Gastroesophageal sphincter (tissue), 4 donors: Measurements from ENCODE around the gene PRODH. TPM values are rescaled to one million over a fixed set of nuclear protein-coding genes. Genes with fewer than 3 reads are reported as not detected.
"Not testable (repeated sequence)": the region's sequence is repeated elsewhere in the genome, so short reads cannot be mapped to it uniquely, and the experiment has no call there.

Source experiments
- ATAC-seq: fragments of 150-250 bp; one replicate; pipeline ENCODE4 v1.9.1; 2016; ENCODE audit warnings: mild to moderate bottlenecking, moderate library complexity
- H3K27ac ChIP-seq, 4 donors: fragments of 200-600 bp; sonication (generic) in 3 of 4; 1 replicate in 3 of 4; 2 replicates in 1 of 4; pipeline ENCODE4 v1.5.1; 2016 to 2019
- H3K27me3 ChIP-seq: fragments of 200-600 bp; sonication (generic); one replicate; pipeline ENCODE4 v1.5.1; 2019
- H3K36me3 ChIP-seq, 2 donors: fragments of 200-600 bp; sonication (generic); one replicate each; pipeline ENCODE4 v1.5.1; 2019; ENCODE audit warnings: control low read depth in 1 of 2
- H3K4me1 ChIP-seq, 3 donors: fragments of 200-600 bp; sonication (generic); 1 replicate in 2 of 3; 2 replicates in 1 of 3; pipeline ENCODE4 v1.5.1; 2016 to 2019; ENCODE audit warnings: control low read depth in 2 of 3
- H3K4me3 ChIP-seq, 2 donors: fragments of 200-600 bp; sonication (generic); one replicate each; pipeline ENCODE4 v1.5.1; 2019; ENCODE audit warnings: mild to moderate bottlenecking in 1 of 2, moderate library complexity in 1 of 2
- H3K9me3 ChIP-seq, 3 donors: fragments of 200-600 bp; sonication (generic); one replicate each; pipeline ENCODE4 v1.5.1; 2017 to 2019; ENCODE audit warnings: control low read depth in 2 of 3
- EP300 ChIP-seq: sonication (generic); formaldehyde crosslinking; IDR thresholded peaks from one replicate; pipeline ENCODE4 v1.6.1; 2017; ENCODE audit warnings: antibody characterized with exemption, mild to moderate bottlenecking
- POLR2A ChIP-seq, 2 donors: fragments of 450-650 bp; IDR thresholded peaks; one replicate each; pipeline ENCODE4 v1.6.1; 2017; ENCODE audit warnings: antibody characterized with exemption in 2 of 2, mild to moderate bottlenecking in 2 of 2, moderate library complexity in 1 of 2
- POLR2AphosphoS5 ChIP-seq: sonication (generic); formaldehyde crosslinking; IDR thresholded peaks from one replicate; pipeline ENCODE4 v1.6.1; 2017; ENCODE audit warnings: antibody characterized with exemption
- WGBS, 2 donors: methylation state at CpG; one replicate each; pipeline ENCODE4 v1.1.5; 2018; ENCODE audit warnings: low coverage in 1 of 2; 5-methylcytosine and 5-hydroxymethylcytosine counted together
- total RNA-seq, 4 donors: library from RNA; depleted of rRNA; stranded (reverse); fragments of >200 nt; gene quantifications; one replicate each; pipeline ENCODE4 v1.1.0, GENCODE V29; 2016
- TF ChIP-seq, protein P1 (sequence below), 4 experiments: fragments of 200-600 bp in 2 of 4; fragments of 450-650 bp in 2 of 4; sonication (generic) in 1 of 4; IDR thresholded peaks; one replicate each; pipeline ENCODE4 v1.5.1; 2017 to 2019; ENCODE audit warnings: antibody characterized with exemption in 4 of 4, mild to moderate bottlenecking in 2 of 4, moderate library complexity in 2 of 4

PRODH gene
- total RNA-seq, 4 donors from 2014 or later: 0.52 to 12.3 (median 3.0) TPM

- Histone ChIP-seq H3K4me1 (peaks cover 0 to 17% (median 0%) of the 10 kb centered on the region in 3 donors), H3K36me3 (no peaks in the 10 kb centered on the region), H3K27ac (no peak overlapping the region), H3K27me3 (peaks cover 71% of the 10 kb centered on the region), H3K4me3 (peak overlapping the region in 1 of 2 donors; percentile 61), H3K9me3 (no peaks in the 10 kb centered on the region)
- WGBS, 2 donors: 80% methylated on average over 1 of the region's 19 CpGs; no CpG with 5 or more reads in 1 of the 2 donors
- TF ChIP-seq POLR2AphosphoS5 (no peak), POLR2A (IDR thresholded peaks at IDR 0.05) (no peak), EP300 (no peak)
- TF ChIP-seq, protein P1, sequence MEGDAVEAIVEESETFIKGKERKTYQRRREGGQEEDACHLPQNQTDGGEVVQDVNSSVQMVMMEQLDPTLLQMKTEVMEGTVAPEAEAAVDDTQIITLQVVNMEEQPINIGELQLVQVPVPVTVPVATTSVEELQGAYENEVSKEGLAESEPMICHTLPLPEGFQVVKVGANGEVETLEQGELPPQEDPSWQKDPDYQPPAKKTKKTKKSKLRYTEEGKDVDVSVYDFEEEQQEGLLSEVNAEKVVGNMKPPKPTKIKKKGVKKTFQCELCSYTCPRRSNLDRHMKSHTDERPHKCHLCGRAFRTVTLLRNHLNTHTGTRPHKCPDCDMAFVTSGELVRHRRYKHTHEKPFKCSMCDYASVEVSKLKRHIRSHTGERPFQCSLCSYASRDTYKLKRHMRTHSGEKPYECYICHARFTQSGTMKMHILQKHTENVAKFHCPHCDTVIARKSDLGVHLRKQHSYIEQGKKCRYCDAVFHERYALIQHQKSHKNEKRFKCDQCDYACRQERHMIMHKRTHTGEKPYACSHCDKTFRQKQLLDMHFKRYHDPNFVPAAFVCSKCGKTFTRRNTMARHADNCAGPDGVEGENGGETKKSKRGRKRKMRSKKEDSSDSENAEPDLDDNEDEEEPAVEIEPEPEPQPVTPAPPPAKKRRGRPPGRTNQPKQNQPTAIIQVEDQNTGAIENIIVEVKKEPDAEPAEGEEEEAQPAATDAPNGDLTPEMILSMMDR (IDR thresholded peaks at IDR 0.05): no peak
- no peak for ATAC-seq
Measured at GRCh38 chr22:18971321-18971751, 35.2 kb upstream of the PRODH start.

- TF ChIP-seq EP300: no peak
- no peak for TF ChIP-seq POLR2AphosphoS5
- no peak for TF ChIP-seq POLR2A (IDR thresholded peaks at IDR 0.05)
- TF ChIP-seq, protein P1 (IDR thresholded peaks at IDR 0.05): no peak
- Histone ChIP-seq H3K4me3 (peak overlapping the region in 1 of 2 donors; percentile 61), H3K27me3 (peaks cover 75% of the 10 kb centered on the region), H3K4me1 (peaks cover 0 to 17% (median 0%) of the 10 kb centered on the region in 3 donors), H3K9me3 (no peaks in the 10 kb centered on the region), H3K36me3 (no peaks in the 10 kb centered on the region), H3K27ac (no peak overlapping the region)
- WGBS, 2 donors: 0% methylated on average over 9 of the region's 28 CpGs; no CpG with 5 or more reads in 1 of the 2 donors
- ATAC-seq: no peak
Measured at GRCh38 chr22:18970948-18971315, 34.8 kb upstream of the PRODH start.

DNA sequence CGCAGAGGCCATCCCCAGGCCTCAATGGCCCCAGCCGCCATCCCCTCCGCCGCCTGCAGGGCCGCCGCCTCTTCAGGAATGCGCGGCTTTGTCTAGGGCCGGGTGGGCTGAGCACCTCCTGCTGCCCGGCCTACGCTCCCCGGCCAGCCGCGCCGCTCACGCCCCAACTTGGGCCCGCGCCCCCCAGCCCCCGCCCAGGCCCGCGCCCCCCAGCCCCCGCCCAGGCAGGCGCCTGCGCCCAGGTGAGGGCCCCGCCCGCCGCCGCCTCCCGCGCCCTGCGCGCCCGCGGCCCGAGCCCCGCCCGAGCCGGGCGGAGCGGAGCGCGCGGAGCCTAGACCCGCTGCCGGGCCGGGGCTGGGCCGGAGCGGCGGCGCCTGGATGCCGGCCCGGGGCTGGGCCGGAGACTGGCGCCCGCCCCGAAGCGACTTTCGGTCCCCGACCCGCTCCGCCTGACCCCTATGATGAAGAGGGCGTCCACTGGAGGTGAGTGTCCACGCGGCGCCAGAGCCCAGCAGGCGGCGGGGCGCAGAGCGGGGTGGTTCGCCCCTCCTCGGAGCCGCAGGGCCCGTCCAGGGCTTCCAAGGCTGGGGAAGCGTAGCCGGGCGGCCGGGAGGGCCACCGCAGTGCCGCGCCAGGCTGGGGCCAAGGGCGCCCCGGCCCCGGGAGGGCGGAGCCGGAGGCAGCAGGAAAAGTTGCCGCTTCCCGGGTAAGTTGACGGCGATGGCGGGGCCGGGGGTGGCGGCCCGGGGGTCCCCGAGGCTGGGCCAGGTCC, 34.3 kb upstream of the PRODH start:
- WGBS, 2 donors: 0% methylated on average over 9 of the region's 94 CpGs; no CpG with 5 or more reads in 1 of the 2 donors

DNA sequence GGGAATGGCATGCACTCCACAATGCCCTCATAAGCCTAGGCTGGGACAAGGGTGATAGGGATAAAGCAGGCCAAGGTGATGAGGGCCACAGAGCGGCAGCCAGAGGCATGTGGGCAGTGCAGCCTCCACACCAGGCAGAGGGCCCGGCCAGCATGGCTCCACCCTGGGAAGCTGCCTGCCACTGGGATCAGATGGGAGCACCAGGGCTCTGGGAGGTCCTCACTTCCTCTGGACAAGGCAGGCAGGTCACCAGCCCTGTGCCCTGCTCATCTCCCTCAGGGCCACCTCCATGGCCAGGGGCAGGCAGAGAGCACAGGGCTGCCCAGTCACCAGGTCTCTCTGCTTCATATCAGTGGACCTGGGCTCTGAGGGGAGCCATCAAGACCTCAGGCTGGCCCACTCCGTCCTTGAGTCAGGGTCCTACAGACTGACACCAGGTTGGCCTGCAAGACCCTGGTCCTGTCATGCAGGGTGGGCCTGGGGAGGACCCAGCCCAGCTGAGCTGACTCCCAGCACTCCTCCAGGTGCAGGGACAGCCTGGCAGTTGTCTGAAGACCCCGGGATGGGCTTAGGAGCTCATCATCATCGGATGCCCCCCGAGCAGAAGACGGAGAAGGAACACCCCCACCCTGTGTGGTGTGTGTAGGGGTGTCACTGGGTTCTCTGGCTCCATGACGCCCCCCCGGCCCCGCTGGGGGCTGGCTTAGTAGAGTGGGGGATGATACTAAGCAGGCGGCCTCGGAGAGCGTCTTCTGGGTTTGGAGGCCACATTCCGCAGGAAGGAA, 33.3 kb upstream of the PRODH start:
- 33% methylated on average over 3 of the region's 14 CpGs; no CpG with 5 or more reads in 1 of the 2 donors for WGBS, 2 donors
- not testable (repeated sequence) for ATAC-seq
- H3K4me1 ChIP-seq: peaks cover 0 to 17% (median 0%) of the 10 kb centered on the region in 3 donors

More for the DNA sequence above, 34.3 kb upstream of the PRODH start:
- H3K27ac ChIP-seq: no peak overlapping the region
- H3K9me3 ChIP-seq: no peaks in the 10 kb centered on the region
- H3K4me3 ChIP-seq: peak overlapping the region; percentile 36 to 61
- no peak for TF ChIP-seq EP300
- TF ChIP-seq, protein P1 (IDR thresholded peaks at IDR 0.05): no peak
- peak; percentile 23 for ATAC-seq
- H3K27me3 ChIP-seq: peaks cover 80% of the 10 kb centered on the region
- peaks cover 0 to 17% (median 0%) of the 10 kb centered on the region in 3 donors for H3K4me1 ChIP-seq
- no peaks in the 10 kb centered on the region for H3K36me3 ChIP-seq

DNA sequence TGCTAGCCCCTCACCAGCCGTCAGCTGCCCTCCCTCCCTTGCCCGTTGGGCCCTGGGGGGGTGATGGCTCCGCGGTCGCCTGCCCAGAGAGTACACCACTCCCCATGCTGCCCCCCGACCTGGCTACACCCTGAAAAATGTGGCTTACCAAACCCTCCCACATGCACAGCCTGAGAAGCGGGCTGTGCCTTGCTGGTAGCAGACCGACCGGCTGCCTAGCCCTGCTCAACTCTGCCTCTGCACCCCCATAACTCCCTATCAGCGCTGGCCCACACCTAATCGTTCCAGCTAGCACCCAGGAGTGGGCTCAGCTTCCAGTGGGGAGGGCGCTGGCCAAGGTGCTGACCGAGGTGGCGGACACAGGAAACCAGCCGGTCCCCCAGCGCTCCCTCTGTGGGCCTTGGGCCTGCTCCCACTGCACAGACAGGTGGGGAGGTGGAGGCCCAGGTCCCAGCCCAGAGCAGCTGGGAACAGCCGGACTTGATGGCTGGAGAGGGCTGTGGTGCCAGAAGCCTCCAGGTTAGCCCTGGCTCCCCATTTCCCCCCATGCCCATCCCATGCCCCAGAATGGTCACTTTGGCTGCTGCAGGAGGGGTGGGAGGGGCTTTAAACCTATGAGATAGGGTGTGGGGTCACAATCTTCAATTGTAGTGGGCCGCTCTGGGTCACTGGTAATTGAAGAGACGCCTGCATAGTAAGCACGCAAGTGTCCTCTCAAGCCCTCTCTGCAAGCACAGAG, 32.1 kb upstream of the PRODH start:
- 49 to 50% methylated on average over 2 to 5 of the region's 20 CpGs for WGBS, 2 donors

More for the DNA sequence above, 33.3 kb upstream of the PRODH start:
- H3K27ac ChIP-seq, H3K9me3 ChIP-seq, H3K36me3 ChIP-seq, H3K4me3 ChIP-seq: not testable (repeated sequence)
- peaks cover 82% of the 10 kb centered on the region for H3K27me3 ChIP-seq

GRCh38 chr22:18967391-18968010, 31.4 kb upstream of the PRODH start:
- H3K4me3 ChIP-seq, H3K27ac ChIP-seq, H3K36me3 ChIP-seq, H3K9me3 ChIP-seq, ATAC-seq: not testable (repeated sequence)
- peaks cover 0 to 17% (median 0%) of the 10 kb centered on the region in 3 donors for H3K4me1 ChIP-seq
- 28 to 59% methylated on average over 4 to 9 of the region's 14 CpGs for WGBS, 2 donors
- H3K27me3 ChIP-seq: peaks cover 68% of the 10 kb centered on the region

More for the DNA sequence above, 32.1 kb upstream of the PRODH start:
- ATAC-seq: no peak
- Histone ChIP-seq H3K4me1 (peaks cover 0 to 17% (median 0%) of the 10 kb centered on the region in 3 donors), H3K4me3 (no peak overlapping the region), H3K27ac (no peak overlapping the region), H3K9me3 (no peaks in the 10 kb centered on the region), H3K36me3 (no peaks in the 10 kb centered on the region), H3K27me3 (peaks cover 74% of the 10 kb centered on the region)
- no peak for TF ChIP-seq POLR2AphosphoS5
- TF ChIP-seq, protein P1 (IDR thresholded peaks at IDR 0.05): no peak
- TF ChIP-seq POLR2A (IDR thresholded peaks at IDR 0.05): no peak
- no peak for TF ChIP-seq EP300
